GM10248 (cell line): Measurements from ENCODE around the gene C12orf42.

ENCODE experiments used
- CTCF ChIA-PET: fragments of 300-600 bp; sonication (Branson Sonifier 250); formaldehyde crosslinking; extraction: SDS; loops from one replicate; lab custom pipeline; 2021; ENCODE audit warnings: antibody characterized with exemption; lab: Yijun Ruan, JAX
- POLR2A ChIA-PET: fragments of 350-650 bp; sonication (Branson Sonifier 250); formaldehyde crosslinking; extraction: SDS; loops from one replicate; lab custom pipeline; 2020; ENCODE audit warnings: antibody characterized with exemption; lab: Yijun Ruan, JAX
- DNase-seq: peaks from one replicate; pipeline ENCODE4 v3.0.0; 2012; ENCODE audit errors: extremely low spot score
- CTCF ChIP-seq: IDR thresholded peaks from 2 replicates; pipeline ENCODE4 v1.5.1; 2012; ENCODE audit warnings: mild to moderate bottlenecking, low read depth; ENCODE audit errors: extremely low read depth, missing control alignments, control extremely low read depth

C12orf42 gene

GRCh38 chr12:103399986-103400385, 95.8 kb downstream of the C12orf42 start:
- no peak for DNase-seq
- TF ChIP-seq CTCF, result no peak
- ChIA-PET POLR2A (no interaction called here), CTCF (interaction anchor here (1.3 kb wide), 1 partner anchor 242 kb away, joined by 3 read pairs; no protein-coding TSS in a partner anchor)

GRCh38 chr12:103397536-103397935, 98.2 kb downstream of the C12orf42 start:
- POLR2A ChIA-PET, result no interaction called here
- CTCF ChIA-PET, result no interaction called here
- no peak for DNase-seq
- no peak for TF ChIP-seq CTCF

GRCh38 chr12:103392722-103393121, 103.0 kb downstream of the C12orf42 start:
- CTCF ChIA-PET, result interaction anchor here (1.1 kb wide), 1 partner anchor 509 kb away, joined by 3 read pairs; no protein-coding TSS in a partner anchor
- TF ChIP-seq CTCF, result no peak
- peak; percentile 14 for DNase-seq
- POLR2A ChIA-PET, result no interaction called here

- TF ChIP-seq CTCF, result no peak
- CTCF ChIA-PET, result no interaction called here
- DNase-seq, result no peak
- POLR2A ChIA-PET, result no interaction called here
These were observed 104.7 kb downstream of the C12orf42 start for GRCh38 chr12:103391103-103391502.

- POLR2A ChIA-PET, result no interaction called here
- CTCF ChIA-PET, result no interaction called here
- TF ChIP-seq CTCF, result no peak
- DNase-seq, result no peak
These were observed 108.4 kb downstream of the C12orf42 start for GRCh38 chr12:103387385-103387784.

- DNase-seq, result no peak
- CTCF ChIA-PET, result interaction anchor here (1.4 kb wide), 1 partner anchor 14 kb away, joined by 4 read pairs; no protein-coding TSS in a partner anchor
- TF ChIP-seq CTCF, result no peak
- POLR2A ChIA-PET, result interaction anchor here (0.5 kb wide), 1 partner anchor 270 kb away, joined by 3 read pairs; no protein-coding TSS in a partner anchor
These were observed 109.3 kb downstream of the C12orf42 start for GRCh38 chr12:103386451-103386850.
